GM18502 (cell line): ENCODE measurements around the gene BHLHE23.
"Not testable (repeated sequence)": the region's sequence is repeated elsewhere in the genome, so short reads cannot be mapped to it uniquely, and the experiment has no call there.

Experiments used
- ATAC-seq: cut with Tn5 transposase; IDR thresholded peaks from one replicate; pipeline ENCODE4 v1.9.1; 2021; ENCODE audit warnings: mild to moderate bottlenecking; ENCODE audit not compliant: unreplicated experiment, poor library complexity

The BHLHE23 gene

GRCh38 chr20:63043348-63044203 is 36.8 kb upstream of the BHLHE23 start:
- no peak for ATAC-seq

- ATAC-seq, result no peak
Observed at GRCh38 chr20:63042448-63043071, 35.8 kb upstream of the BHLHE23 start.

- ATAC-seq, result no peak
Observed at GRCh38 chr20:63041776-63042175, 35.0 kb upstream of the BHLHE23 start.

GRCh38 chr20:63037669-63038268 is 31.0 kb upstream of the BHLHE23 start:
- ATAC-seq, result no peak

GRCh38 chr20:63036291-63036690 is 29.5 kb upstream of the BHLHE23 start:
- ATAC-seq, result no peak

- ATAC-seq, result no peak
Observed at GRCh38 chr20:63035603-63036185, 28.9 kb upstream of the BHLHE23 start.

- not testable (repeated sequence) for ATAC-seq
Observed at GRCh38 chr20:63034710-63035602, 28.2 kb upstream of the BHLHE23 start.

- ATAC-seq, result no peak
Observed at GRCh38 chr20:63033794-63034709, 27.3 kb upstream of the BHLHE23 start.

GRCh38 chr20:63032861-63033793 is 26.4 kb upstream of the BHLHE23 start:
- ATAC-seq, result peak; percentile 57

- ATAC-seq, result no peak
Observed at GRCh38 chr20:63032026-63032800, 25.4 kb upstream of the BHLHE23 start.

GRCh38 chr20:63031251-63032014 is 24.7 kb upstream of the BHLHE23 start:
- no peak for ATAC-seq

- ATAC-seq, result no peak
Observed at GRCh38 chr20:63029358-63030121, 22.8 kb upstream of the BHLHE23 start.

GRCh38 chr20:63028461-63028921 is 21.7 kb upstream of the BHLHE23 start:
- no peak for ATAC-seq

- ATAC-seq, result no peak
Observed at GRCh38 chr20:63027922-63028389, 21.2 kb upstream of the BHLHE23 start.

- ATAC-seq, result no peak
Observed at GRCh38 chr20:63027221-63027921, 20.6 kb upstream of the BHLHE23 start.
